Subcutaneous adipose tissue (tissue), 4 donors: Measurements from ENCODE around the gene CAMSAP2. TPM values are rescaled to one million over a fixed set of nuclear protein-coding genes. Genes with fewer than 3 reads are reported as not detected.

Source experiments
- total RNA-seq, 4 donors: library from RNA; depleted of rRNA; stranded (reverse); fragments of >200 nt; gene quantifications; one replicate each; pipeline ENCODE4 v1.1.0, GENCODE V29; 2016
- TF ChIP-seq, protein P1 (sequence below): fragments of 450-650 bp; IDR thresholded peaks from one replicate; pipeline ENCODE4 v1.5.1; 2016; ENCODE audit warnings: low read depth, mild to moderate bottlenecking, control low read depth, antibody characterized with exemption, moderate library complexity

CAMSAP2 gene
- total RNA-seq, 4 donors from 2014 or later = 29.6 to 73.2 (median 34.0) TPM

DNA sequence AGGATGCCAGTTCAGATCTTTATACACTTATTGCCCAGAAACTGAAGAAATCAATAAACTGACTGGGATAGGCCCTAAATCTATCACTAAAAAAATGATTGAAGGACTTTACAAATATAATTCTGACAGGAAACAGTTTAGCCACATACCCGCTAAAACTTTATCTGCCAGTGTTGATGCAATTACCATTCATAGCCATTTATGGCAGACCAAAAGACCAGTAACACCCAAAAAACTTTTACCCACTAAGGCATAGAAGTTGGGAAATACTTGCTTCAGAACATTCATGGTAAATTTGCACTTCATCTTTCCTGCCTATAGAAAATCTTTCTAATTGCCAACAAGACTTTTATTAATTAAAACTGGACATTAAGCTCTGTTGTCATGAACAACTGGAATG lies 119.1 kb downstream of the CAMSAP2 start:
- TF ChIP-seq, protein P1, sequence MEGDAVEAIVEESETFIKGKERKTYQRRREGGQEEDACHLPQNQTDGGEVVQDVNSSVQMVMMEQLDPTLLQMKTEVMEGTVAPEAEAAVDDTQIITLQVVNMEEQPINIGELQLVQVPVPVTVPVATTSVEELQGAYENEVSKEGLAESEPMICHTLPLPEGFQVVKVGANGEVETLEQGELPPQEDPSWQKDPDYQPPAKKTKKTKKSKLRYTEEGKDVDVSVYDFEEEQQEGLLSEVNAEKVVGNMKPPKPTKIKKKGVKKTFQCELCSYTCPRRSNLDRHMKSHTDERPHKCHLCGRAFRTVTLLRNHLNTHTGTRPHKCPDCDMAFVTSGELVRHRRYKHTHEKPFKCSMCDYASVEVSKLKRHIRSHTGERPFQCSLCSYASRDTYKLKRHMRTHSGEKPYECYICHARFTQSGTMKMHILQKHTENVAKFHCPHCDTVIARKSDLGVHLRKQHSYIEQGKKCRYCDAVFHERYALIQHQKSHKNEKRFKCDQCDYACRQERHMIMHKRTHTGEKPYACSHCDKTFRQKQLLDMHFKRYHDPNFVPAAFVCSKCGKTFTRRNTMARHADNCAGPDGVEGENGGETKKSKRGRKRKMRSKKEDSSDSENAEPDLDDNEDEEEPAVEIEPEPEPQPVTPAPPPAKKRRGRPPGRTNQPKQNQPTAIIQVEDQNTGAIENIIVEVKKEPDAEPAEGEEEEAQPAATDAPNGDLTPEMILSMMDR = no peak

DNA sequence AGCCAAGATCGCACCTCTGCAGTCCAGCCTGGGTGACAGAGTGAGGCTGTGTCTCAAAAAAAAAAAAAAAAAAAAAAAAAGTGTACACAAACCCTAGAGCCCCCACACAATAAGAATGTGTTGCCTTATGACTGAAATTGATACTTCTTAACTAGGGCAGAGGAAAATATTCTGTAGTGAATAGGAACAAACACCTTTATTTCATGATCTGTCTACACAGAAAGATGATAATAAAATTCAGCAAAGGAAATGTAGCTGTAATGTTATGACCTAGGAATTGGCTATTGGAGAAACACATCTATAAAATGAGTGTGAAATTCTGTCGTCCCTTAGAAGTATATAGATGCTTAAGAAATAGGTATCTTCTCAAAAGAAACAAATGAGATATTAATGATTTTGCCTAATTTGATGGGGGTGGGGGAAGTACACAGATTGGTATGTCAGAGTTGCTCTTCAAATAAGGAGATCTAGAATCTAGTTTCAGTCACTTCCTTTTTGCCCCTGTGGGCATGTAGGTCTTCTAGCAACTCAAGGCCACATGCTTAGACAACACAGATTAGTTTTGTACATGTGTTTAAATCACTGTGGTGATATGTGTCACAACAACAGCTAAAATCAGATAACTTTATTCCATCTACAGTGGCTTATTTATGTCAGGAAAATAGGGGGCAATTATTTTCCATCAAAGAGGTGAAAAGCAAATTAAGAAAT lies 123.4 kb downstream of the CAMSAP2 start:
- TF ChIP-seq, protein P1 = no peak

DNA sequence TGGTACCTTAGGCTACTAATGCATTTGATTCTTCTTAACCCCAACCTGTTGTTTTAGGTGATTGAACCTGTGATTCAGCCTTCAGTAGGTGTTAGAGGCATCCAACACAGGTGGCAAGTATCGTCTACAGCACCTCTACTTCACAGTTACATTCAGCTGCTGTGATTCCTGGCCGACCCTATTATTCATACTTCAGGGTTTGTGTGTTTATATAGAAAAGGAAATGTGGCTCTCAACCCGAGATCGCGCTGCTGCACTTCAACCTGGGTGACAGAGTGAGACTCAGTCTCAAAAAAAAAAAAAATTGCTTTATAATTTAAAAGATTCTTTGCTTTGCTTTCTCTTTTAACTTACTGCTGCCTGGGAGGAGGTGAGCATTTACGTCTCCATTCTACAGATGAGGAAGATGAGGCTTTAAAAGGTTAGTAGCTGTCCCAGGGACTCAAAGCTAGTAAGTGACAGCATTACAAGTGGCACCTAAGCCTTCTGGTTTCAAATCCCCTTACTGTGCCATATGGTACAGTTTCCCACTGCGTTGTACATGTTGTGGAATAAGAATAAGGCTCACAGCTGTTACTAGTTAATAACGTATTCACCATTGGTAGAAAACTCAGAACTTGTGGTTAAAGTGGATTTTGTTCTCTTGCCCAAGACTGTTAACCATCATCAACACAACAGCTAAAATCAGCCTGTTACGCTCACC lies 124.2 kb downstream of the CAMSAP2 start:
- TF ChIP-seq, protein P1 = no peak

DNA sequence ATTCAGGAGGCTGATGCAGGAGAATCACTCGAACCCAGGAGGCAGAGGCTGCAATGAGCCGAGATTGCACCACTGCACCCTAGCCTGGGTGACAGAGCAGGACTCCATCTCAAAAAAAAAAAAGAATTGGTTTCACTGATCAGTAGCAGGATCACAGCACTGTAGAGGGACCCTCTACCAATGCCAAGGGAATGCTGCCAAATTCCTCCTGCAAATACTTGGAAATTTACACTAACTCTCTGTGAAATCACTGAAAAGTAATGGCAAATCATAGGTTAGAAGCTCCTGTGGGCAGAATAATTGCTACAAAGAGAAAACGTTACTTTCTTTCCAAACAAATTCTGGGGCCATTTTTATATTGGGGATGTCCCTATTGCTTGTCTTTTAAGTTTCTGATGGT lies 127.4 kb downstream of the CAMSAP2 start:
- TF ChIP-seq, protein P1 = no peak

DNA sequence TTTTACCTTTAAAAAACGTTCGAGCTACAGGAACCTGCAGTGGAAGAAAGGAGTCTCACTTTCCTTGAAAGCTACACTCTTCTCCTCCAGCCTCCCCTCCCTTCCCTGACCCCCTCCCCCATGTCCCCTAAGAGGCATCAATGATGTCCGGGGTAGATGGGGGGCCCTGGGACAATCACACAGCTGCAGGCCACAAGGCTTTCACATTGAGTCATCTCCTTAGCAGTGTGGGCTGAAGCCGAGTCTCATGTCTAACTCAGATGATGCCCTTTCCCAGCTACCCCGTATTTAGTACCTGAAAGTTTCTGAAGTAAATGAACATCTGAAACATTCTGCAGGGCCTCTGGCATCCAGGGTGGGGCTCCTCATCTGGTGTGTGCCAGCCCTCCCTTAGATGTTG lies 127.8 kb downstream of the CAMSAP2 start:
- TF ChIP-seq, protein P1 = no peak

DNA sequence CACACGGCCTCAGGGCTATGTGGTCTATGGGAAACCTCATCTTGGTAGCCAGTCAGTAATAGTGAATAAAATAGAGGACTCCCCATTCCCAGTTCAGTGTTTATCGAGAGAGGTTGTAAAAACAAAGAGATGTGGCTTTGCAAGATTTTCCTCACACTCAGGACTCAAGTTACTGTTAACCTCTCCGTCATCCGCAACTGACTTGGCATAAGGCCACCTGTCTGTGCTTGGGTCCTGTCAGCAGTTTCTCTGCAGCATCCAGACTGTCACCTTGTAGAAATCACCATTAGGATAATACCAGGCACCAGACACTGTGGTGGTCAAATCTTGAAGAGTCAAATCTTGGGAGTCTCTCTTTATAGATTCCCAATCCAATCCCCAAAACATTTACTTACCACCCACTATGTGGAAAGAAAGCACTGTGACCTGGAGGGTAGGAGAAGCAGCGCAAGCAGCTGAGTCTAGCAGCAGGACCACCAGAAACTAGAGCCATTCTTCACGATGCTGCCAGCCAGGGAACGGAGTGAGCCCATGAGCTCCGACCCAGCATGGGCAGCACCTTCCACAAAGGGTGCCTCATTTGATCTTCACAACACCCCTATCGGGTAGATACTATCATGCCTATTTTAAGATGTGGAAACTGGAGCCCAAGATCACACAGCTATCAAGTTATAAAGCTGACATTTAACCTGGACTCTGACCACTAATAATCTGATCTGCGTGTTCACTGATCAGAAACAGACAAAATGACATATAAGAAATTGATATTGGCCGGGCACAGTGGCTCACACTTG lies 128.5 kb downstream of the CAMSAP2 start:
- TF ChIP-seq, protein P1 = no peak

DNA sequence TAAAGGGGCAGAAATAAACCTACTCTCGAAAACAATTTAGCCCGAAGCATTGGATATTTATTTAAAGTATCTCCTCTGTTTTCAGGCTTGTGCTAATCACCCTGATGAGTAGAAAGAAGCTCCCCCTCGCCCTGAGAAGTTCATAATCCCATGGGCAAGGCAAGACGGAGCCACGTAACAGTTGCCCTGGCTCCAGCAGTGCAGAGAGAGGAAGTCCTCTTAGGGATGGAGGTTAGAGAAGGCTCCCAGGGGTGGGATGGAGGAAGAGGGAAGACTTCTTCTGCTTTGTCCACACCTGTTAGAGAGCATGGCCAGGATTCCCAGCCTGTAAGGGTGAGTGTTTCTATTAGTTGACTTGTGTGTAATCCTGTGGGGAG lies 130.7 kb downstream of the CAMSAP2 start:
- TF ChIP-seq, protein P1 = no peak
